GM21619 (cell line): ENCODE measurements around the gene AFG1L.
"Not testable (repeated sequence)": the region's sequence is repeated elsewhere in the genome, so short reads cannot be mapped to it uniquely, and the experiment has no call there.

ENCODE experiments used
- ATAC-seq: cut with Tn5 transposase; IDR thresholded peaks from one replicate; pipeline ENCODE4 v1.9.1; 2021; ENCODE audit not compliant: unreplicated experiment

AFG1L gene

DNA sequence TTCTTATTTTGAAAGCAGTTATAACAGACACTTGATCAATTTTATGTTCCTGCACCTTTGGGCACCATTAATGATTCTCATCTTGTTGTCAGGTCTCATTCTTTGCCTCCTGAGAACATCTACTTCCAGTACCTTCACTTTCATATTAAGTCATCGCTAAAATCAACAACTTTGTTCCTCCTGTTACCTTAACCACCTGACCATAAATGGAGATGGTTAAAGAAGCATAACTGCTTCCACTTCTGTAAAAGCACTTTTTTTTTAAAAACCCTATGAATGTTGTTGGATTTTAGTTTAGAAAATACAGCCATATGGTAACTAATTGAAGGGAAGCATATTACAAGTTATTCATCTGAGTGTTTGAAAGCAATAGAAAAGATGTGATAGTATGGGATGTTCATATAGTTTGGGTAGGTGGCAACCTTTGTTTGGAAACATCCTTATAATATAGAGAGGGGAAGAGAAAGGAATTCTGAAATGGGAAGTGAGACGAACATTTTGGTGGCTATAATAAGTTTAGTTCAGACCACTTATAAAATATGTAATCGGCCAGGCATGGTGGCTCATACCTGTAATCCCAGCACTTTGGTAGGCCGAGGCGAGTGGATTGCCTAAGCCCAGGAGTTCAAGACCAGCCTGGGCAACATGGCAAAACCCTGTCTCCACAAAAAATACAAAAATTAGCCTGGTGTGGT is 53.9 kb downstream of the AFG1L start:
- ATAC-seq: peak; percentile 90

DNA sequence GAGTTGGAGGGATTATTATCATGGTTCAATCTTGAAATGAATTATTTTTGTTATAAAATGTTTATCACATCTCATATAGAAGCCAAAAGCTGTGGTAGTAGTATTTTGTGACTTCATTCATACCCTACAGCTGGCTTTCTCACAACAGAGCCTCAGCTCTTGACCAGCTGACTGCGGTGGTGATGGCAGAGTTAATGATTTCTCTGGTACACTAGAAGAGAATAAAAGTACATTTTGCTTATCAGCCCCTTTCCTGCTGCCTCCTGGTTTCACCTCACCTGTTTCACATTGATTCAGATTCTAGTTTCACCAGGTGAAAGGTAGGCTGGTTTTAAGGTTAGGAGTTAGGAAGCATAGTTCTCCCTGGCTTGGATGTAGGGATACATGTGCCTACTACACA is 55.7 kb downstream of the AFG1L start:
- ATAC-seq: peak; percentile 57

DNA sequence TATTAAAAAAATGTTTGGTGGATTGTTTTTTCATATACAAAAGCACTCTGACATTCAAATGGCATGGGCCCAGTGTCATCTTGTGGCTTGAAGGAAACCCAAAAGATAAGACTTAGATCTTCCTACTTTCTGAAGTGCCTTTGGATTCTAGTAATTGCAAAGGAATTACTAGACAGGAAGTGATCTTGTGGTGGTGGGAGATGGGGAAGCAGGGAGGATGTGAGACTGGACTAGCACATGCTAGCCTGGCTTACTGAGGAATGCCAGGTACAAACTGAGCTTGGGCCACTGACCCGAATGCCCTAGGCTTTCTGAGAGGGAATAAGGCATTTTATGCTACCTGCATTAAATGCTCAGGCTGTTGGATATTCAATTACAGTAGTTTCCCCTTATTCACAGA is 59.0 kb downstream of the AFG1L start:
- no peak for ATAC-seq

DNA sequence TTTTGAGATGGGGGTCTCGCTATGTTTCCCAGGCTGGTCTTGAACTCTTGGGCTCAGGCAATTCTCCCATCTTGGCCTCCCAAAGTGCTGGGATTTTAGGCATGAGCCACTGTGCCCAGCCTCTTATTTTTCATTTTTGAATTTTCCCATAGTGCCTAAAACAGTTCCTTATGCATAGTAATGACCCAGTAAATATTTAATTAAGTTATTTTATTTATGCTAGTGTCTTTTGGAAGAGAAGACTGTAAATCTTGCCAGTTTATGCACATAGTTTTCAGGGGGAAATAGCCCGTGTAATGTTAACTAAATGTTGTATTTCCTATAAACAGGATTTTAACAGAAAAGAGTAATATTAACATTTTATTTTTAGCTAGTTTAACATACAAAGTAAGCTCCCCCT is 60.3 kb downstream of the AFG1L start:
- no peak for ATAC-seq

DNA sequence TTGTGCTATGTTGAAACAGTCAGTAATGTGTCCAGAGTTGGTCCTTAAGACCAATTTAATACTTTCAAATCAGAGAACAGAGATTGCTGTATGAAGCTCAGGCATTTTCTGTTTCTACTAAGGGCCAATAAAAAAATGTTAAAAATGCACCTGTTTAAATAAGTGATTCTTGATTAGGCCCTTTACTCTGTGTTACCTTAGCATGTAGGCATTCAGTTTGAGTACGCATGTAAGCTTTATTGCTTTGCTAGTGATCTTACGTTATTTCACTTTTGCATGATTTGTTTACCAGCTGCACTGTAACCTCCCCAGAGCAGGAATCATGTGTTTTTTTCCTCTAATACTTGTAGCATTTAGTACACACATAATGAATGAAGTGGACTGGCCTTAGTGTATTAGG is 61.0 kb downstream of the AFG1L start:
- ATAC-seq: no peak

DNA sequence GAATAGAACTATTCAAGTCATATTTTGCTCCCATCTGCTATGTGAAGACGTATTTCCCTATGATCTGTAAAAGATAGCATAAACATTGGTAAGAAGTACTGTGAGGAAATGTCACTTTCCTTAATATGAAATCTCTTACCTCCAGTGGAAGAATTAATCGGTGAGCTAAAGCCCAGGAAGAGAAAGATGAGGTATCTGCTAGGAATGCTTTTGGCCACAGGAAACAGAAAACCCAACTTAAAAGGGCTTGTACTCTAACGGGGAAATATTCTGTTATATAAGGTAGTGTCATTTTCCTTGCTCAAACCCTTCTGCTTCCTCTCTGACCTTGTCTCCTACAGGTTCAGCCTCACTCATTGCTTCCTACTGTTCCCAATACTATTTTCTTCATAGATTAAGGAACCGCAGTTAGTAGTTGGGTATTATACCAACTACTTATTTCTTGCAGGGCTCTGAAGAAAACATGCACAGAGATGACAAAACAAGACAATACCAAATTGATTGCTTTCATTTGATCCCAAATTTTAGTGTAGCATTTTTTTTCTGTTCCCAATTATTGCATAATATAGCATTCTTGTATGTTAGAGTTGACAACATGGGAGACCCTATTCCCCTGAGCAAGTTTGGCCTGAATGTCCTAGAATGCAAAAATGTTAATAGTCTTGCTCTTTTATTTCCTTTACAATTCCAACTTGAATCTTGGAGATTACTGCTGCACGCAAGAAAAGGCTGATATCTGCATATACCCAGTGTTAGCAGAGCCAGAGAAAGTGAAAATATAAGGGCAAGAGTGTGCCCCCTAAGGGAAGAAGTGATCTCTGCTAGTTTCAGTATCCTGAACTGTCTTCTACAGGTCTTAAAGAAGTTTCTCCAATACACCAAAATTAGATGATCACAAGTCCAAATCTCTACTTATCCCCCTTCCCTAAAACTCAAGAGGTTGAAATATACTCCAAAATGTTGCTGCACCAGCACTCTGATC is 65.3 kb downstream of the AFG1L start:
- ATAC-seq: no peak

DNA sequence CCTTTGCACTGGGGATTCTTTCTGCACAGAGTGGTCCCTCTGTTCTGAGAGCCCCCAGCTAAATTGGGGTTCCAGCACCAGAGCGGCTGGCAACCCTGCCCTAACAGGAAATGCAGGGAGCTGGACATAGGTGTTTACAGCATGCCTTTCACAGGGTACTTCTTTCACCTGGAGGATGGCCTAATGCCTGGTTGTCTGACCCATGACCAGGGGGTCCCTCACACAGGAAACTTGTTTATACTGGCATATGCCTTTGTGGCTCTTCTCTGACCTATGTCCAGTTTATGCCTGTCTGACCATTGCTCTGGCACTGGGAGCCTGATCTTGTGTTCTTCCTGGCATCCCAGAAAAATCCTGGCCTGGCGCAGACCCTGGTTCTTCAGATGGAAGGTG is 66.1 kb downstream of the AFG1L start:
- ATAC-seq: no peak

DNA sequence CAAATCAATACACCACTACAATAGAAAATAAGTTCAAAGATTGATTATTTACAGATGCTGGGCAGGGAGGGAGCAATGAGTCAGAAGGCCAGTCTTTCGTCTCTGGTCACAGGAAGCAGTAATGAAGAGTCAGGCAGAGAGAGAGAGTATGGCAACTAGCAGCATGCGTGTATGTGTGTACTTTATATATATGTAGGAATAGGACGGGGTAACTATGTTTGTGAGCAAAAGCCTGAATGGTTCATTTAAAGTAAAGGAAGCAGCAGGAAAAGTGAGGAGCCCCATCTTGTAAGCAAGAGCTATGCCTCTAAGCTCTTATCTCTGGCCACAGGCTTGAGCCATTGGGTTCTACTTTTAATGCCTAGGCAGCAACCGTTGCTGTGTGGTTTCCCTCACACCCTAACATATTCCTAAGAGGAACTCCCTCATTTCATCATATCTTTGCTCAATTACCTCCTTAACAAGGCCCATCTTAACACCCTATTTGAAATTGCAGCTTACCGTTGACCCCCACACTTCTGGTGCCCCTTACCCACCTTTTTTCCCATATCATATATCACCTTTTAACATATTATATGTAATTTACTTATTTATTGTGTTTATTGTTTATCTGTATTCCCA is 66.6 kb downstream of the AFG1L start:
- no peak for ATAC-seq

DNA sequence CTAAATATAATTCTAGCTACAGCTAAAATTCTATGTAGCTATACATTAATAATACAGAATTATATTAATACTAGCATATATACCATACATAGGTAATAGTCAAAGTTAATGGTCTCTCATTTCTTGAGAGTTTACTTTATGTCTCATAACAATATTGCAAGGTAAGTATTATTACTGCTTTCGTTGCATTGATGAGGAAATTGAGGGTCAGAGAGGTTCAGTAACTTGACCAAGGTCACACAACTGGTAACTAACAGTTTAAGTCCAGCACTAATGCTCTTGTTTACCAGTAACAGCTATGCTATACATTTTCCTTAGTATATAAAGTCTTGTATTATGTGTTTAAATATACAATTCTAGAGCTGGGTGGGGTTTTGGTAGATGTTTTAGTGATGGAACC is 67.6 kb downstream of the AFG1L start:
- ATAC-seq: no peak

DNA sequence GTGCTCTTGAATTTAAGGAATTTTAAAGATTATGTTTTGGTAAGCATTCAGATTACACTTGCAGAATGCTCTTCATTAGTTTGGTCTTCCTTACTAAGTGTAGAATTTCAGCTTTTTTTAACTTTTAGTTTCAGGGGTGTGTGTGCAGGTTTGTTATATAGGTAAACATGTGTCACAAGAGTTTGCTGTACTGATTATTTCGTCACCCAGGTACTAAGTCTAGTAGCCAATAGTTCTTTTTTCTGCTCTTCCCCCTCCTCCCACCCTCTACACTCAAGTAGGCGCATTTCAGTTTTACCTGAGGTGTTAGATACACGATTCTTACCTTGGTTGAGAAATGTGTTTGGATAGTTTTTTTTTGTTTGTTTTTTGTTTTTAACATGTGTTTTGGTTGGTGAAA is 68.3 kb downstream of the AFG1L start:
- ATAC-seq: no peak

DNA sequence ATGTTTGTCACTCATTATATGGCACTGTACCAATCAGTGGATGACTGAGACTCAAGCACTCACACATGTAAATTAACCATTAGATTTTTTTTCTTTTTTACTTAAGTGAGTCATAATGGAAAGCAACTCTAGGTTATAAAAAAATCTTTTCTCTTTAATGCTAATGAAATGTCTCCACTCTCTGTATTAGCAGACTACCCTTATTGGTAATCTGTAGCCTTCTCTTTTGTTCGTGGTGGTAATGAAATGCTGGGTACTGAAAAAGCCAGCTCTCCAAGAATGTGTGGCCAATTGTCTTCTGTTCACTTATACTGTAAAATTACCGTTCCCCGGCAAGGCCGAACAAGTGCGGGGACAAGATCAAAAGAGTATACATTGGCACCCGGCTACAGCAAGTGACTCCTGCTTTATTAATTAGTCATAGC is 69.0 kb downstream of the AFG1L start:
- no peak for ATAC-seq

DNA sequence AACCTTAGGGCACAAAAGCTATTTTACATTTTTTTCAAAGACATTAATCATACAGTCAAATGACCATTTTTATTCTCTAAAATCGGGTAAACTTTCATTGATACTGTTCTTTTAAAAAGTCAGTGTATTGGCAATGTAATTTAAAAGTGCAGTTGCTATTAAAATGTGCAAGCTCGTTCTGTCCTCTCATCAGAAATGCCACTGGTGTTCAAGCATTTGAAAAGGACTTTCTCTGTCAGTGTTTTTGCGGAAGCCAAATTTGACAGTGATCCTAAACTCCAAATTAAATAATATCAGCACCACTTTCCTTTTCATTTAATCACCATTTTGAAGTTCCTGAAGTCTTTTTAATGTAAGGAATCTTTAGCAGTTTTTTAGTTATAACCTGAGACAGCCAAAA is 69.6 kb downstream of the AFG1L start:
- ATAC-seq: no peak

DNA sequence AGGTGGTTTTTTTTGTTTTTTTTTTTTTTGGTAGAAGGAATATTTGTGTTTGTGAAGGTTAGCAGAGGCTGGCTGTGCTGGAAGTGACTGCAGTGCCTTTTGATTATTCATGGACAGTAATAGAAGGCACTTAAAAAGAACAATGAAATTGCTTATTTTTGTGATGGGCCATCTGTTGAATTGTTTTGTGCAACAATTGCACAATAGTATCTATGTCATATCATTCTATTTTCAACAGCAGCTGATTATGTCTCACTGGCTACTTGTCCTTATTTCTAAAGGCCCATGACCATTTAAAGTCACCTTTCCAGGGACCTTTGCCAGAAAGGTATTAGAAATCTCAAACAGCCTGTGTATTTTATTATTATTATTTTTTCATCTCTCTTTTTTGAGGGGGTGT is 70.6 kb downstream of the AFG1L start:
- ATAC-seq: no peak

DNA sequence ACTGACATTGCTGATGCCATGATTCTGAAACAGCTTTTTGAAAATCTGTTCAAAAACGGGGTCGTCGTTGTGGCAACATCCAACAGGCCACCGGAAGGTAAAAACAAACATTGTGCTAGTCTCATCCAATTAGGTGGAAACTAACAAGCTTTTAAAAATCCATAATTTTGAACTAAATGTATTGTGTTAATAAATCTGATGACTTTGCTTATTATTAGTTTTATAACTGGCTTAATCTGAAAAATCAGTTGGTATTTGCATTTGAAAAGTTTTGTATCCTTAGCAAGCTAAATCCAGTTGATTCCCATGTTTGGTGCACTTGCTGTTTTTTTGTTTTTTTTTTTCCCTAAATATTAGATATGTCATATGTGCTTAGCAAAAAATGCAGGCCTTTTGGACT is 71.4 kb downstream of the AFG1L start:
- ATAC-seq: no peak

DNA sequence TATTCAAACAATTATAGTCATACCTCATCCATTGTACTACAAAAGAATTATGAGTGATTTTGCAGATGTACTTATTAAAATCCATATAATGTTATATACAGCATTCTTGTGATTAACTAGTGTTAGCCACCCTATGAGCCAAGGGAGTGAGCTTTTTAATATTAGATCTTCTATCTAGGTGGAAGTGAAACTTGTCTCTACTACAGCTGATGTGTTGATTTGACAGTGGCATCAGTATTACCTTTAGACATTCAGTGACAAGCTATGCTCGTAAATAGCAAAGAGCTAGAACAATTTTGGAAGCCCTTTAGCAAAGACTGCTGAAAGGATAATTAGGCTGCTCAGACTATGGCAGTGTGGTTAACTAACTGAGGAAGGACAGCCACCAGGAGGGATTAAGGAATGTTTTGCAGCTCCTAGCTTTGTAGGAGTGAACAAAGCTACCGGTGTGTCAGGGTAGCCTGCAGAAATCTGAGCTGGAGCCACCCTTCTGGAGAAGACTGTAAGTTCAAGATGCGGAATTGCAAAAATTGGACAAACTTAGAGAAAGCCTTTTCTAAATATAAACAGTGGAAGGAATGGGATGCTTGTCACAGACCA is 73.7 kb downstream of the AFG1L start:
- ATAC-seq: no peak

DNA sequence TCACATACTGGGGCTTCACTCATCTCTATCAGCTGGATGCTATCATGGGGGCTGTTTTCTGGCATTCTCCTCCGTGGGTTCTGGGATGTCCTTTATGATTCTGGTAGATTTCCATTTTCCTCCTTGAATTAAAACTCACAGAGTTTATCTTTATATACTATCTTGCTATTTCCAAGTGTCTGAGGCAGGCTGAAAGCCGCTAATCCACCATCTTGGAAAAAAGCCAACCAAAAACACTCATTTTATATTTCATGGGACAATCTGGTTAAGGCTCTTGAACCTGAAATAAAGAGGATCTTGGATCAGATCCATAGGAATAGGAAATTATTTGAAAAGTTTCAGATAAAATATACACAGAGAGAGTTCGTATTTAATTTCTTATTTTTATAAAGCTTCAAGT is 86.0 kb downstream of the AFG1L start:
- no peak for ATAC-seq

DNA sequence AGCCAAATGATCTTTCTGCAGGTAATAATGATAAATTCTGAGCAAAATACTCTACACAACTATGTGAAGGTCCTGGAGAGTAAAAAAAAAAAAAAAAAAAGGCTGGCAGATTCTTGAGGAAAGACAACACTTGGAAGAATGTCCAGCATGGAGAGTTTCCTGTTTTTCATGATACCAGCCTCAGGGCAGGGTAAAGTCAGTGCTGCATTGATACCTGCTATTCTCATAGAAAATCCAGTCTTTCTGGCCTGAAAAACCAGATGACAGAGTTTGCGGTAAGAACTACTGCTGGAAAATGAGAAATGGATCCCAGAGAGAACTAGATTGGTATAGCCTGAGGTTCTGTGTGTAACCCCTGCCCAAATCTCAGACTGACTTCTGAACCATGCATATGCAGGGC is 89.1 kb downstream of the AFG1L start:
- no peak for ATAC-seq

DNA sequence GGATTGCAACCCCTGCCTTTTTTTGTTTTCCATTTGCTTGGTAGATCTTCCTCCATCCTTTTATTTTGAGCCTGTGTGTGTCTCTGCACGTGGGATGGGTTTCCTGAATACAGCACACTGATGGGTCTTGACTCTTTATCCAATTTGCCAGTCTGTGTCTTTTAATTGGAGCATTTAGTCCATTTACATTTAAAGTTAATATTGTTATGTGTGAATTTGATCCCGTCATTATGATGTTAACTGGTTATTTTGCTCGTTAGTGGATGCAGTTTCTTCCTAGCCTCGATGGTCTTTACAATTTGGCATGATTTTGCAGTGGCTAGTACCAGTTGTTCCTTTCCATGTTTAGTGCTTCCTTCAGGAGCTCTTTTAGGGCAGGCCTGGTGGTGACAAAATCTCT is 94.3 kb downstream of the AFG1L start:
- ATAC-seq: not testable (repeated sequence)

DNA sequence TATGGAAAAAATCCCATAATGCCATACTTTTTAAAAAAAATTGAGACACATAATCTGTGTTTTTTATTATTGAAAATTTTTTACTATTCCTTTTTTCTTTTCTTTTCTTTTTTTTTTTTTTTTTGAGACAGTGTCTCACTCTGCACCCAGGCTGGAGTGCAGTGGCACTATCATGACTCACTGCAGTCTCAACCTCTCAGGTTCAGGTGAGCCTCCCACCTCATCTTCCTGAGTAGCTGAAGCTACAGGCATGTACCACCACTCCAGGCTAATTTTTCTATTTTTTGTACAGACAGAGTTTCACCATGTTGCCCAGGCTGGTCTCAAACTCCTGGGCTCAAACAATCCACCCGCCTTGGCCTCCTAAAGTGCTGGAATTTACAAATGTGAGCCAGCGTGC is 100.4 kb downstream of the AFG1L start:
- ATAC-seq: no peak

DNA sequence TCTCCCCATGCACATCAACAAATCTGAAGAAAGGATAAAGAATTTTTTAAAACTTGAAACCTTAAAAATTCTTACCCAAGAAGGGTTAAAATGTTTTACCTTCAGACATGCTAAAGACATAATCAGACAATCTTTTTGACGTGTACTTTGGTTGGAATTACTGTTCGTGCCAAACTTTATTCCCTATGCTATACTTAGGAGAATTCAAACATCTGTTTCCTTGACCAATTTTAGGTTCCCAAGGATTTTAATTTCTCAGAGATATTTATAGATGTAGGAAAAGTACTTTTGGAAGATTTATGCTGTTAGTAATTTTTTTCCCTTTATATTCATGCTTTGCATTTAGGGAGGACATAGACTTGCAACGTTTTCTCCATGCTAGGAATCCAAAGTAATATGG is 108.4 kb downstream of the AFG1L start:
- no peak for ATAC-seq

DNA sequence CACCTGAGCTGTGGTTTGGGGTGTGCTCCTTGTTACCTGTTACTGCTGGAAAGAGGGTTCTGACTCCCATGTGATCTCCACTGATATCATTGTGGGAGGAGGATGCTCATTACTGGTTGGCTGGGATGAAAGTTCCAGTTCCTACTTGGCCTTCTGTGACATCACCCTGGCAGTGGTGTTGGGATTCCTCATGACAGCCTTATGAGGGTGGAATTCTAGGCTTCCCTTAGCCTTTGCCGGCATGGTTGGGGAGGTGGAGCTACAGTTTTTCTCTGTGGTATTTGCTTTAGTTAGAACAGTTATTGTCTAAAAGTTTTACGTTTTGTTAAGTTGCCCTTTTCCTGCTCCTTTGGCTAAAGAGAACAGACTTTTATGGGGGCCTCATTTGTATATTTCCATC is 112.1 kb downstream of the AFG1L start:
- no peak for ATAC-seq
